HG02852 (cell line): ENCODE data around the gene GANC.
"Not testable (repeated sequence)": the region's sequence is repeated elsewhere in the genome, so short reads cannot be mapped to it uniquely, and the experiment has no call there.

ENCODE experiments used
- ATAC-seq: cut with Tn5 transposase; IDR thresholded peaks from one replicate; pipeline ENCODE4 v1.9.1; 2021; ENCODE audit warnings: mild to moderate bottlenecking, moderate library complexity; ENCODE audit not compliant: unreplicated experiment

GANC gene

GRCh38 chr15:42272939-42273899 lies at the start of gene GANC, which contains the start of gene TMEM87A:
TSS of gene GANC (plus strand) at chr15:42273201. CDS start at chr15:42274482, 1,281 bp downstream.
TSS of gene TMEM87A (minus strand) at chr15:42273433. CDS start at chr15:42273398, 35 bp downstream.
- peak; percentile 89 for ATAC-seq

- no peak for ATAC-seq
Measured at GRCh38 chr15:42226648-42227047, 46.4 kb upstream of the GANC start.

GRCh38 chr15:42228036-42228435 lies 45.0 kb upstream of the GANC start:
- no peak for ATAC-seq

- not testable (repeated sequence) for ATAC-seq
Measured at GRCh38 chr15:42228981-42229380, 44.0 kb upstream of the GANC start.

GRCh38 chr15:42231088-42231487 lies 41.9 kb upstream of the GANC start:
- ATAC-seq = no peak

GRCh38 chr15:42232606-42233005 lies 40.4 kb upstream of the GANC start:
- no peak for ATAC-seq

- ATAC-seq = no peak
Measured at GRCh38 chr15:42233107-42233506, 39.9 kb upstream of the GANC start.

- no peak for ATAC-seq
Measured at GRCh38 chr15:42239528-42240182, 33.3 kb upstream of the GANC start.

GRCh38 chr15:42240823-42241222 lies 32.2 kb upstream of the GANC start:
- no peak for ATAC-seq

GRCh38 chr15:42253300-42253699 lies 19.7 kb upstream of the GANC start:
- no peak for ATAC-seq

- ATAC-seq = no peak
Measured at GRCh38 chr15:42264795-42265194, 8.2 kb upstream of the GANC start.

GRCh38 chr15:42267286-42267685 lies 5.7 kb upstream of the GANC start:
- no peak for ATAC-seq

GRCh38 chr15:42270551-42270950 lies 2.5 kb upstream of the GANC start:
- no peak for ATAC-seq

GRCh38 chr15:42270996-42271395 lies 2.0 kb upstream of the GANC start:
- no peak for ATAC-seq

GRCh38 chr15:42273900-42274701 lies 1.1 kb downstream of the GANC start:
- ATAC-seq = peak; percentile 28

- ATAC-seq = no peak
Measured at GRCh38 chr15:42274702-42274989, 1.6 kb downstream of the GANC start.

GRCh38 chr15:42275780-42276391 lies 2.9 kb downstream of the GANC start:
- no peak for ATAC-seq

GRCh38 chr15:42276762-42277161 lies 3.8 kb downstream of the GANC start:
- ATAC-seq = no peak

- no peak for ATAC-seq
Measured at GRCh38 chr15:42279234-42279723, 6.3 kb downstream of the GANC start.

GRCh38 chr15:42282344-42282743 lies 9.3 kb downstream of the GANC start:
- no peak for ATAC-seq

- ATAC-seq = no peak
Measured at GRCh38 chr15:42282926-42283325, 9.9 kb downstream of the GANC start.
